Neural crest cell (in vitro differentiated cells): ENCODE measurements around the gene SLC52A3. TPM values are rescaled to one million over a fixed set of nuclear protein-coding genes. Genes with fewer than 3 reads are reported as not detected.
A peak's percentile ranks its signal among the peaks of the same experiment; 100 is the strongest.

Experiments
- DNase-seq: peaks from one replicate; pipeline ENCODE4 v3.0.0; 2021; ENCODE audit warnings: low read depth, mixed read lengths, low spot score
- H3K27ac Mint-ChIP-seq: one replicate; pipeline ENCODE4 v1.8.0; 2021; ENCODE audit warnings: mild to moderate bottlenecking, mixed read lengths; ENCODE audit not compliant: unreplicated experiment
- H3K27me3 Mint-ChIP-seq: 2 replicates; pipeline ENCODE4 v1.8.0; 2021; ENCODE audit warnings: low read depth, mild to moderate bottlenecking, mixed read lengths
- H3K36me3 Mint-ChIP-seq: 2 replicates; pipeline ENCODE4 v1.8.0; 2021; ENCODE audit warnings: low read depth, mild to moderate bottlenecking, mixed read lengths
- H3K4me1 Mint-ChIP-seq: 2 replicates; pipeline ENCODE4 v1.8.0; 2021; ENCODE audit warnings: mixed read lengths
- H3K4me3 Mint-ChIP-seq: one replicate; pipeline ENCODE4 v1.8.0; 2021; ENCODE audit warnings: mild to moderate bottlenecking, mixed read lengths
- H3K9me3 Mint-ChIP-seq: 2 replicates; pipeline ENCODE4 v1.8.0; 2021; ENCODE audit warnings: mixed read lengths
- total RNA-seq: library from RNA; stranded (reverse); gene quantifications from 2 replicates; pipeline ENCODE4 v1.2.1, GENCODE V29; 2021
- TF ChIP-seq, protein P1 (sequence below): fragments of 200-600 bp; sonication (generic); conservative IDR thresholded peaks from 2 replicates; pipeline ENCODE4 v1.5.0; 2021; ENCODE audit warnings: antibody characterized with exemption, mild to moderate bottlenecking

The SLC52A3 gene
- total RNA-seq, 1 donor from 2014 or later: not detected

DNA sequence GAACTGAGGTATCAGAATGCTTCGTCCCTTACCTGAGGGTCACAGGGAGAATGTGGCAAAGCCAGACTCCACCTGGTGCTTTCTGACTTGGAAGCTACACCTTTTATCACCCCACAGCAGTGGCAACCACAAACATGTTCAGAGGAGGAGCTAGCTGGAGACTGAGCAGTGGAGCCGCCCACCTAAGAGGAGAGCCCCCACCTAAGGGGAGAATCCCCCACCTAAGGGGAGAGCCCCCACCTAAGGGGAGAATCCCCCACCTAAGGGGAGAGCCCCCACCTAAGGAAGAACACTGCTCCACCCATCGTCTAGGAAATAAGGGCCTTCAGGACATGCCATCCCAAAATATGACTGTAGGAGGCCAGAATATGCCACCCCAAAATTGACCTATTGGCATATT lies 4.0 kb downstream of the SLC52A3 start:
- TF ChIP-seq, protein P1, sequence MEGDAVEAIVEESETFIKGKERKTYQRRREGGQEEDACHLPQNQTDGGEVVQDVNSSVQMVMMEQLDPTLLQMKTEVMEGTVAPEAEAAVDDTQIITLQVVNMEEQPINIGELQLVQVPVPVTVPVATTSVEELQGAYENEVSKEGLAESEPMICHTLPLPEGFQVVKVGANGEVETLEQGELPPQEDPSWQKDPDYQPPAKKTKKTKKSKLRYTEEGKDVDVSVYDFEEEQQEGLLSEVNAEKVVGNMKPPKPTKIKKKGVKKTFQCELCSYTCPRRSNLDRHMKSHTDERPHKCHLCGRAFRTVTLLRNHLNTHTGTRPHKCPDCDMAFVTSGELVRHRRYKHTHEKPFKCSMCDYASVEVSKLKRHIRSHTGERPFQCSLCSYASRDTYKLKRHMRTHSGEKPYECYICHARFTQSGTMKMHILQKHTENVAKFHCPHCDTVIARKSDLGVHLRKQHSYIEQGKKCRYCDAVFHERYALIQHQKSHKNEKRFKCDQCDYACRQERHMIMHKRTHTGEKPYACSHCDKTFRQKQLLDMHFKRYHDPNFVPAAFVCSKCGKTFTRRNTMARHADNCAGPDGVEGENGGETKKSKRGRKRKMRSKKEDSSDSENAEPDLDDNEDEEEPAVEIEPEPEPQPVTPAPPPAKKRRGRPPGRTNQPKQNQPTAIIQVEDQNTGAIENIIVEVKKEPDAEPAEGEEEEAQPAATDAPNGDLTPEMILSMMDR: no peak
- no peak for DNase-seq
- Mint-ChIP-seq H3K9me3 (no peaks in the 10 kb centered on the region), H3K4me3 (no peak overlapping the region), H3K4me1 (no peaks in the 10 kb centered on the region), H3K36me3 (no peaks in the 10 kb centered on the region), H3K27ac (no peak overlapping the region), H3K27me3 (peaks cover 56% of the 10 kb centered on the region)

DNA sequence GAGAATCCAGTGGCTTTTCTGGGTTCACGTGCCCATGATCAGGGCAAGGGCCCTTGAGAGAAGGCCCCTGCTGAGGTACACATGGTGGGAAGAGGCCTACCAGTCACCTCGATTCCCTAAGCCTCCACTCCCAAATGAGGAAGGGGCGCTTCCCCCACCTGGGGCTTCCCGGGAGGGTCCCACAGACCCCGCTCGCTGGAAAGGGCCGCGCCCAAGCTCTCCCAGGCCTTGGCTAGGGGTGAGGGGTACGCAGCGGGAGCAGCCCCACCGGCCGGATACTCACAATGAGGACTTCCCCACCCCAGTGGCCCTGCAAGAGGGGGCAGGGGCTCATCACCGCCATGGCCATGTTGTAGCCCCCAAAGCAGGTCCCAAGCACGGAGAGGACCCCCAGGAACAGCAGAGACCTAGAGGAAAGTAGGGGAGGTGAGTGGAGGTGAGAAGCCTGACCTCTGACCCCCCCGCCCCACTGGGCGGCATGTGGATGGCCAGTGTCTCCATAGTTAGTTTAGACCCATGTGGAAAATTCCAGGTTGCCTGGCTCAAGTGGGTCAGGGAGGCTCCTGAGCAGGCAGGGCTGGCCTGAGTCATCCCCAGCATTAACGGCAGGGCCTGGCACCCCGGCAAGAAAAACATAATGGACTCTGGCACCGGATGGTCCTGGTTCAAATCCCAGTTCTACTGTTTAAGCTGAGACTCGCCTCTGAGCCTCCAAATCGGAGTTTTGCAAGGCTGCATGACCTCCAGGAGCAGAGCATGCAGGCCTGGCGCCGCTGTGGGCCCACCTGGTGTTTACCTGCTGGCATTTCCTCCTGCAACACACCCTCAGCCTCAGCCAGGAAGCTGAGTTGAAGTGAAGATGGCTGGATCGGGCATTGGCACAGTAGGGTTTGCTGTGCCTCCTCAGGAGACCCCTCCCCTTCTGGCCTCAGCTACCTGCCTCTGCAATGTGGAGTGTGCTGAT lies 6.6 kb downstream of the SLC52A3 start:
- H3K27ac Mint-ChIP-seq: no peak overlapping the region
- H3K4me3 Mint-ChIP-seq: no peak overlapping the region
- no peak for DNase-seq
- no peaks in the 10 kb centered on the region for H3K9me3 Mint-ChIP-seq
- TF ChIP-seq, protein P1: no peak
- H3K27me3 Mint-ChIP-seq: peaks cover 64% of the 10 kb centered on the region
- H3K4me1 Mint-ChIP-seq: no peaks in the 10 kb centered on the region
- H3K36me3 Mint-ChIP-seq: no peaks in the 10 kb centered on the region

DNA sequence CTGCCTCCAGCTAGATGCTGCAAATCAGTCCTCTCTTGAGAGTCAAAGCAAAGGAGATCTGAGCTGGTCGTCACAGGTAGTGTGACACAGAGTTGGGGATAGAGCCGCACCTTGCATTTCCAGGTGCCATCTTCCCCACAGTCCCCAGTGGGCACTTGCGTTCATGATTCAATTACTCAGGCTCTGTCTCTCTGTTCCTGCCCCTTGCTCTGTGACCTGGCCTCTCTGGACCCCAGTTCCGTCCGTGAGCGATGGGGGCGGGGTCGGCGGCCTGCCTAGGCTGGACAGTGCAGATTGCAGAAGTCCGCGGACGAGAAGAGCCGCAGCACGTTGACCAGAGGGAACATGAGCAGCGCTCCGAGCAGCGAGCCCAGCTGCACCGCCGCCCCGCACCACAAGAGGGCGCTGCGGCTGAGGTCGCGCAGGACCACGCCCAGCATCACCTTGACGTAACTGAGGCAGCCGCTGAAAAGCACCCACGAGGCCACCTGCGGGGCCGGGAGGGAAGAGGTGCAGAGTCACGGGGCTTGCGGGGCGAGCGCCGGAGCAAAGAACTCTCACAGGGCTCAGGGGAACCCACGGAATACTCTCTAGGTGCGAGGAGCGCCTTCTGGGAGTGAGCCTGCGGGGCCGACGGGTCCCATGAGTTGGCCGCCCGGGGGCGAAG lies 7.4 kb downstream of the SLC52A3 start:
- TF ChIP-seq, protein P1: peak; percentile 91
- H3K4me3 Mint-ChIP-seq: no peak overlapping the region

DNA sequence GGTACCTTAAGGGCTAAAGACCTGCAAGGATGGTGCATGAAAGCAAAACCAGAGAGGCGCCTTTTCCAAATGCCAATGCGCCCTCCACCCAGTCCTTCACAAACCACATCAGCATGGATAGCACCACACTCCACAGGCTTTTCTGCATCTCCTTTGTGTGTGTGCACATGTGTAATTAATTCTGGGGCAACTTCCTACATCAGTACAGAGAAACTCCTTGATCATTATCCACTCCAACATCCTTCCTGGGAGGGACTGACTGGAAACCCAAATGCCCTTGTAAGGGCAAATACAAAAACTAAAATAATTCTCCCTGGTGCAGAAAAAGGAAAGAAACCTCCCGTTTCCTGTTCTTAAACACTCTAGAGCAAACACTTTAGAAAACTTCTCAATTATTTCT lies 10.8 kb downstream of the SLC52A3 start:
- TF ChIP-seq, protein P1: no peak
- no peak overlapping the region for H3K4me3 Mint-ChIP-seq
- no peaks in the 10 kb centered on the region for H3K4me1 Mint-ChIP-seq
- peaks cover 47% of the 10 kb centered on the region for H3K27me3 Mint-ChIP-seq
- DNase-seq: no peak
- no peaks in the 10 kb centered on the region for H3K36me3 Mint-ChIP-seq
- no peaks in the 10 kb centered on the region for H3K9me3 Mint-ChIP-seq
- no peak overlapping the region for H3K27ac Mint-ChIP-seq

More for the DNA sequence above, 7.4 kb downstream of the SLC52A3 start:
- no peak overlapping the region for H3K27ac Mint-ChIP-seq
- H3K27me3 Mint-ChIP-seq: peaks cover 61% of the 10 kb centered on the region
- no peaks in the 10 kb centered on the region for H3K4me1 Mint-ChIP-seq
- peak; percentile 51 for DNase-seq
- no peaks in the 10 kb centered on the region for H3K9me3 Mint-ChIP-seq
- no peaks in the 10 kb centered on the region for H3K36me3 Mint-ChIP-seq

DNA sequence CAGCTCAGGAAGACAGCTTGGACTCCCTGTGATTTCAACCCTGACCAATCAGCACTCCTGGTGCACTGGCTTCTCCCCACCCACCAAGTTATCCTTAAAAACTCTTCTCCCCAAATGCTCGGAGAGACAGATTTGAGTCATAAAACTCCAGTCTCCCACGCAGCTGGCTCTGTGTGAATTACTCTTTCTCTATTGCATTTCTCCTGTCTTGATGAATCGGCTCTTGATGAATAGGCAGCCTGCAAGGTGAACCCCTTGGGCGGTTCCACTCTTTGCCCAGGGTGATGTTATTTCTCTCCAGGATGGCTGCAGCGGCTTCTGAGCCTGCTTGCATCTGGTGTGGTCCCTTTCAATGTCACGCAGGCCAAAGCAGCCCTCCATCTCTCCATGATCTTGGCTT lies 12.4 kb downstream of the SLC52A3 start:
- Mint-ChIP-seq H3K27ac (no peak overlapping the region), H3K36me3 (no peaks in the 10 kb centered on the region), H3K4me3 (no peak overlapping the region), H3K9me3 (no peaks in the 10 kb centered on the region), H3K4me1 (no peaks in the 10 kb centered on the region), H3K27me3 (peaks cover 46% of the 10 kb centered on the region)
- DNase-seq: no peak
- TF ChIP-seq, protein P1: no peak
